WTC11 (cell line): ENCODE measurements around the gene TREML2. TPM values are rescaled to one million over a fixed set of nuclear protein-coding genes. Genes with fewer than 3 reads are reported as not detected.

Experiments used
- ATAC-seq: fragments of 200-7000 bp; cut with Tn5 transposase; 2 replicates; pipeline ENCODE4 v1.10.0; 2021; ENCODE audit warnings: mild to moderate bottlenecking, moderate library complexity
- CTCF ChIA-PET: fragments of 300-600 bp; sonication (Branson Sonifier 250); formaldehyde crosslinking; loops from one replicate; lab custom pipeline; 2021; ENCODE audit warnings: antibody characterized with exemption; lab: Charles Lee
- POLR2A ChIA-PET: fragments of 350-600 bp; sonication (Branson Sonifier 250); formaldehyde crosslinking; loops from one replicate; lab custom pipeline; 2021; ENCODE audit warnings: antibody characterized with exemption; lab: Charles Lee
- DNase-seq: peaks from one replicate; pipeline ENCODE4 v3.0.0; 2021; ENCODE audit warnings: low spot score
- H3K27ac Mint-ChIP-seq: 2 replicates; pipeline ENCODE4 v1.8.0; 2021; ENCODE audit warnings: mixed read lengths
- H3K27me3 Mint-ChIP-seq: 2 replicates; pipeline ENCODE4 v1.8.0; 2021; ENCODE audit warnings: low read depth, mild to moderate bottlenecking, moderate library complexity, mixed read lengths
- H3K36me3 Mint-ChIP-seq: 2 replicates; pipeline ENCODE4 v1.8.0; 2021; ENCODE audit warnings: mixed read lengths
- H3K4me1 Mint-ChIP-seq: 2 replicates; pipeline ENCODE4 v1.8.0; 2022; ENCODE audit warnings: mixed read lengths
- H3K4me3 Mint-ChIP-seq: 2 replicates; pipeline ENCODE4 v1.8.0; 2021; ENCODE audit warnings: mild to moderate bottlenecking, moderate library complexity, mixed read lengths
- H3K9me3 Mint-ChIP-seq: 2 replicates; pipeline ENCODE4 v1.8.0; 2021; ENCODE audit warnings: mixed read lengths
- FOXJ3 ChIP-seq: sonication (generic); formaldehyde crosslinking; IDR thresholded peaks from 2 replicates; pipeline ENCODE4 v1.9.0; 2021; ENCODE audit warnings: missing genetic modification reagents, mild to moderate bottlenecking, borderline replicate concordance
- GABPB1 ChIP-seq: sonication (generic); formaldehyde crosslinking; IDR thresholded peaks from 2 replicates; pipeline ENCODE4 v1.8.1; 2023; ENCODE audit warnings: mild to moderate bottlenecking, missing genetic modification reagents
- GRHL2 ChIP-seq: fragments of 250-450 bp; sonication (Bioruptor Pico); IDR thresholded peaks from 2 replicates; pipeline ENCODE4 v1.8.0; 2022; ENCODE audit warnings: mild to moderate bottlenecking, moderate library complexity; ENCODE audit not compliant: insufficient replicate concordance, severe bottlenecking
- HMGA2 ChIP-seq: fragments of 250-450 bp; sonication (Bioruptor Pico); IDR thresholded peaks from 2 replicates; pipeline ENCODE4 v1.4.0; 2021; ENCODE audit warnings: mild to moderate bottlenecking, moderate library complexity
- MXD4 ChIP-seq: fragments of 250-450 bp; sonication (Bioruptor Pico); IDR thresholded peaks from 2 replicates; pipeline ENCODE4 v1.8.0; 2021; ENCODE audit warnings: mild to moderate bottlenecking, moderate library complexity, borderline replicate concordance
- NFYB ChIP-seq: sonication (generic); formaldehyde crosslinking; conservative IDR thresholded peaks from 2 replicates; pipeline ENCODE4 v1.8.0; 2022; ENCODE audit warnings: low read depth, missing genetic modification reagents
- NR3C1 ChIP-seq: sonication (generic); formaldehyde crosslinking; conservative IDR thresholded peaks from 2 replicates; pipeline ENCODE4 v1.8.1; 2023; ENCODE audit warnings: low read depth, mild to moderate bottlenecking, missing genetic modification reagents
- PRRX2 ChIP-seq: fragments of 250-450 bp; sonication (Bioruptor Pico); IDR thresholded peaks from 2 replicates; pipeline ENCODE4 v1.8.0; 2021; ENCODE audit warnings: mild to moderate bottlenecking
- SMAD3 ChIP-seq: sonication (generic); formaldehyde crosslinking; IDR thresholded peaks from 2 replicates; pipeline ENCODE4 v1.8.0; 2022; ENCODE audit warnings: missing genetic modification reagents, mild to moderate bottlenecking, borderline replicate concordance
- SMAD4 ChIP-seq: sonication (generic); formaldehyde crosslinking; IDR thresholded peaks from 2 replicates; pipeline ENCODE4 v1.8.0; 2022; ENCODE audit warnings: mild to moderate bottlenecking, missing genetic modification reagents
- STAT6 ChIP-seq: sonication (generic); formaldehyde crosslinking; conservative IDR thresholded peaks from 2 replicates; pipeline ENCODE4 v1.8.1; 2023; ENCODE audit warnings: mild to moderate bottlenecking, low read depth, missing genetic modification reagents, moderate library complexity
- TCF7 ChIP-seq: sonication (generic); formaldehyde crosslinking; IDR thresholded peaks from 2 replicates; pipeline ENCODE4 v1.8.0; 2022; ENCODE audit warnings: mild to moderate bottlenecking, low read depth, missing genetic modification reagents, moderate library complexity
- TEAD4 ChIP-seq: sonication (generic); formaldehyde crosslinking; IDR thresholded peaks from 2 replicates; pipeline ENCODE4 v1.8.0; 2022; ENCODE audit warnings: mild to moderate bottlenecking, missing genetic modification reagents
- TP53 ChIP-seq: sonication (generic); formaldehyde crosslinking; IDR thresholded peaks from 2 replicates; pipeline ENCODE4 v1.8.1; 2023; ENCODE audit warnings: mild to moderate bottlenecking, missing genetic modification reagents
- ZBTB43 ChIP-seq: sonication (generic); formaldehyde crosslinking; IDR thresholded peaks from 2 replicates; pipeline ENCODE4 v1.8.1; 2023; ENCODE audit warnings: mild to moderate bottlenecking, missing genetic modification reagents
- ZNF671 ChIP-seq: fragments of 250-450 bp; sonication (Bioruptor Pico); IDR thresholded peaks from 2 replicates; pipeline ENCODE4 v1.8.0; 2021; ENCODE audit warnings: mild to moderate bottlenecking
- total RNA-seq: library from RNA; stranded (reverse); gene quantifications from 3 replicates; pipeline ENCODE4 v1.2.3, GENCODE V29; 2021
- TF ChIP-seq, protein P1 (sequence below): fragments of 250-450 bp; sonication (Bioruptor Pico); IDR thresholded peaks from 2 replicates; pipeline ENCODE4 v1.8.0; 2021; ENCODE audit warnings: mild to moderate bottlenecking
- TF ChIP-seq, protein P2 (sequence below): fragments of 250-450 bp; sonication (Bioruptor Pico); conservative IDR thresholded peaks from 2 replicates; pipeline ENCODE4 v1.9.0; 2021; ENCODE audit warnings: mild to moderate bottlenecking
- TF ChIP-seq, protein P3 (sequence below): sonication (generic); formaldehyde crosslinking; IDR thresholded peaks from 2 replicates; pipeline ENCODE4 v1.8.0; 2022; ENCODE audit warnings: mild to moderate bottlenecking, missing genetic modification reagents
- TF ChIP-seq, protein P4 (sequence below): fragments of 250-450 bp; sonication (Bioruptor Pico); IDR thresholded peaks from 2 replicates; pipeline ENCODE4 v2.1.2; 2022; ENCODE audit warnings: mild to moderate bottlenecking, moderate library complexity

The TREML2 gene
- total RNA-seq, 1 experiment from 2014 or later = 0.15 TPM

DNA sequence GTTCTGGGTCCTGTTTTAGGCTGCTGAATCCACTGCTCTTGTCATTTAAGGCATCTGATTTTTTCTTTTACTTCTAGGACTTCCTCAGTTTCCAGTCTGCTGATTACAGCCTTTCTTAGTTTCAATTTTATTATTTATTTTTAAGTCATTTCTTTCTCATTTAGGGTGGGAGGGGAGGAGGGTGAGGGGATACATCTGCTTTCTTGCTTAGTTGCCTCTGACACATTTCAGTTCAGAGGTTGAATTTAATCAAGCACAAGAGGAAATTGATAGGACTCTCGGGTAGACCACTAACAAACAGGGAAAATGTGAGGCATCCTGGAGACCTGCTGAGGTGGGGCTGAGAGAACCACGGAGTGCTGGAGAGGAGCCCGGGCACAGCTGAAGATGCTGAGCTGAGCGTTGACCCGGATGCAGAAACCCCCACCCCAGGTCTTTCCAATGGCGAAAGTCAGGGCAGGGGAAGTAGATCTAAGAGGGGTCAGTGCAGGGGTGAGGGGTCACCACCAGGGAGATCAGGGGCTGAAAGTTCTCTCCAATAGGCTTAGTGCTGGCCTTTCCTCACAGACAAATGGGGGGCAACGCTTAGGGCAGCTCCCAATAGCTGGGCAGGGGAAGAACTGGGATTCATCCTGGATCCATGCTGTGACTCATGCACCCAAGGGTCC, 7.6 kb upstream of the TREML2 start:
- ChIA-PET CTCF (no interaction called here), POLR2A (no interaction called here)
- Mint-ChIP-seq H3K4me1 (no peaks in the 10 kb centered on the region), H3K27me3 (peaks cover 3% of the 10 kb centered on the region), H3K36me3 (no peaks in the 10 kb centered on the region), H3K9me3 (peaks cover 6% of the 10 kb centered on the region; the same call in 1 of the 2 replicates), H3K4me3 (no peak overlapping the region), H3K27ac (no peak overlapping the region)
- DNase-seq = no peak
- TF ChIP-seq ZNF671 (no peak), SMAD4 (CRISPR knock-in tag) (no peak)
- ATAC-seq = no peak

- ChIA-PET POLR2A (no interaction called here), CTCF (interaction anchor here (0.7 kb wide), 1 partner anchor 577 kb away, joined by 4 read pairs; no protein-coding TSS in a partner anchor)
- no peak for TF ChIP-seq NR3C1
- TF ChIP-seq, protein P1, sequence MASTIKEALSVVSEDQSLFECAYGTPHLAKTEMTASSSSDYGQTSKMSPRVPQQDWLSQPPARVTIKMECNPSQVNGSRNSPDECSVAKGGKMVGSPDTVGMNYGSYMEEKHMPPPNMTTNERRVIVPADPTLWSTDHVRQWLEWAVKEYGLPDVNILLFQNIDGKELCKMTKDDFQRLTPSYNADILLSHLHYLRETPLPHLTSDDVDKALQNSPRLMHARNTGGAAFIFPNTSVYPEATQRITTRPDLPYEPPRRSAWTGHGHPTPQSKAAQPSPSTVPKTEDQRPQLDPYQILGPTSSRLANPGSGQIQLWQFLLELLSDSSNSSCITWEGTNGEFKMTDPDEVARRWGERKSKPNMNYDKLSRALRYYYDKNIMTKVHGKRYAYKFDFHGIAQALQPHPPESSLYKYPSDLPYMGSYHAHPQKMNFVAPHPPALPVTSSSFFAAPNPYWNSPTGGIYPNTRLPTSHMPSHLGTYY (CRISPR knock-in tag) = no peak
- TF ChIP-seq GABPB1 (CRISPR knock-in tag) = no peak
- TF ChIP-seq MXD4 = no peak
- no peak for TF ChIP-seq GRHL2 (CRISPR knock-in tag)
- TF ChIP-seq PRRX2 (CRISPR knock-in tag) = no peak
- TF ChIP-seq, protein P2, sequence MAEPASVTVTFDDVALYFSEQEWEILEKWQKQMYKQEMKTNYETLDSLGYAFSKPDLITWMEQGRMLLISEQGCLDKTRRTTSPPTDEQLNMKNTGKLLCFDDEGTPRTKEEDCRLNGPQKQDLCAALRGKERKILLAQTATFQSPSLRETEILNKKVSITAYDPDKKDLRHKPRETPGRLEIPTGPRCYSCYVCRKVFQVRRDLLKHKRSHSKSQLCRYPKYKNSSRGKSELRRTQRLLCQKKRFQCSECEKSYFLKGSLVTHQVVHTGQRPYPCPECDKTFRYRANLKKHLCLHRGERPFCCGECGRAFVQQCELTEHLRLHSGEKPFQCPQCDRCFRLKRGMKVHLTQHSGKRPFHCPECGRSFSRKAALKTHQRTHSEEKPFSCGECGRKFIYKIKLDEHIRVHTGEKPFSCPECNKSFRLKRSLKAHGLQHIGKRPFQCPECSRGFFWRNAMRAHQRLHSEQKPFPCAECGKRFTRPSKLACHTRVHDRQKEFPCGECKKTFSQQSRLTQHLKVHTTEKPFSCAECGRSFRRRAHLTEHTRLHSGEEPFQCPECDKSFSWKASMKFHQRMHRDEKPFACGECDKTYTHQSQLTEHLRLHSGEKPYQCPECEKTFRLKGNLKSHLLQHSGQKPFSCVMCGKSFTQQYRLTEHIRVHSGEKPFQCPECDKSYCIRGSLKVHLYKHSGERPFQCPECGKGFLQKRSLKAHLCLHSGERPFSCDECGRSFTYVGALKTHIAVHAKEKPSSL (CRISPR knock-in tag) = no peak
- no peak for TF ChIP-seq ZNF671
- no peak for ATAC-seq
- Mint-ChIP-seq H3K36me3 (no peaks in the 10 kb centered on the region), H3K4me3 (no peak overlapping the region), H3K27ac (no peak overlapping the region), H3K4me1 (peaks cover 19% of the 10 kb centered on the region), H3K27me3 (peaks cover 3% of the 10 kb centered on the region), H3K9me3 (peaks cover 6% of the 10 kb centered on the region; the same call in 1 of the 2 replicates)
- no peak for DNase-seq
Observed at GRCh38 chr6:41204156-41204555, 3.2 kb upstream of the TREML2 start.

GRCh38 chr6:41201764-41202173, 820 bp upstream of the TREML2 start:
- ChIA-PET POLR2A (no interaction called here), CTCF (interaction anchor here (1.1 to 2.4 kb wide), 4 partner anchors 10 to 116 kb away, joined by 3 to 28 read pairs (median 11); no protein-coding TSS in a partner anchor)
- no peak for DNase-seq
- no peak for ATAC-seq
- Mint-ChIP-seq H3K4me3 (no peak overlapping the region), H3K4me1 (peaks cover 23% of the 10 kb centered on the region), H3K27ac (no peak overlapping the region), H3K36me3 (no peaks in the 10 kb centered on the region), H3K9me3 (no peaks in the 10 kb centered on the region), H3K27me3 (peaks cover 2% of the 10 kb centered on the region)
- TF ChIP-seq FOXJ3 (no peak), ZBTB43 (CRISPR knock-in tag) (no peak), NFYB (CRISPR knock-in tag) (no peak), TCF7 (CRISPR knock-in tag) (no peak), SMAD3 (CRISPR knock-in tag) (no peak), TEAD4 (CRISPR knock-in tag) (no peak), HMGA2 (CRISPR knock-in tag) (no peak), TP53 (CRISPR knock-in tag) (no peak), STAT6 (no peak), PRRX2 (CRISPR knock-in tag) (no peak)
- TF ChIP-seq, protein P3, sequence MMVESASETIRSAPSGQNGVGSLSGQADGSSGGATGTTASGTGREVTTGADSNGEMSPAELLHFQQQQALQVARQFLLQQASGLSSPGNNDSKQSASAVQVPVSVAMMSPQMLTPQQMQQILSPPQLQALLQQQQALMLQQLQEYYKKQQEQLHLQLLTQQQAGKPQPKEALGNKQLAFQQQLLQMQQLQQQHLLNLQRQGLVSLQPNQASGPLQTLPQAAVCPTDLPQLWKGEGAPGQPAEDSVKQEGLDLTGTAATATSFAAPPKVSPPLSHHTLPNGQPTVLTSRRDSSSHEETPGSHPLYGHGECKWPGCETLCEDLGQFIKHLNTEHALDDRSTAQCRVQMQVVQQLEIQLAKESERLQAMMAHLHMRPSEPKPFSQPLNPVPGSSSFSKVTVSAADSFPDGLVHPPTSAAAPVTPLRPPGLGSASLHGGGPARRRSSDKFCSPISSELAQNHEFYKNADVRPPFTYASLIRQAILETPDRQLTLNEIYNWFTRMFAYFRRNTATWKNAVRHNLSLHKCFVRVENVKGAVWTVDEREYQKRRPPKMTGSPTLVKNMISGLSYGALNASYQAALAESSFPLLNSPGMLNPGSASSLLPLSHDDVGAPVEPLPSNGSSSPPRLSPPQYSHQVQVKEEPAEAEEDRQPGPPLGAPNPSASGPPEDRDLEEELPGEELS (CRISPR knock-in tag) = no peak
- TF ChIP-seq, protein P4, sequence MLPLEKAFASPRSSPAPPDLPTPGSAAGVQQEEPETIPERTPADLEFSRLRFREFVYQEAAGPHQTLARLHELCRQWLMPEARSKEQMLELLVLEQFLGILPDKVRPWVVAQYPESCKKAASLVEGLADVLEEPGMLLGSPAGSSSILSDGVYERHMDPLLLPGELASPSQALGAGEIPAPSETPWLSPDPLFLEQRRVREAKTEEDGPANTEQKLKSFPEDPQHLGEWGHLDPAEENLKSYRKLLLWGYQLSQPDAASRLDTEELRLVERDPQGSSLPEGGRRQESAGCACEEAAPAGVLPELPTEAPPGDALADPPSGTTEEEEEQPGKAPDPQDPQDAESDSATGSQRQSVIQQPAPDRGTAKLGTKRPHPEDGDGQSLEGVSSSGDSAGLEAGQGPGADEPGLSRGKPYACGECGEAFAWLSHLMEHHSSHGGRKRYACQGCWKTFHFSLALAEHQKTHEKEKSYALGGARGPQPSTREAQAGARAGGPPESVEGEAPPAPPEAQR (CRISPR knock-in tag) = no peak
